ENCODE data around the gene TRAPPC14. TPM values are rescaled to one million over a fixed set of nuclear protein-coding genes. Genes with fewer than 3 reads are reported as not detected.

The TRAPPC14 gene
- total and polyA plus RNA-seq, 9 donors: 5.8 to 13.9 (median 10.8) TPM

DNA sequence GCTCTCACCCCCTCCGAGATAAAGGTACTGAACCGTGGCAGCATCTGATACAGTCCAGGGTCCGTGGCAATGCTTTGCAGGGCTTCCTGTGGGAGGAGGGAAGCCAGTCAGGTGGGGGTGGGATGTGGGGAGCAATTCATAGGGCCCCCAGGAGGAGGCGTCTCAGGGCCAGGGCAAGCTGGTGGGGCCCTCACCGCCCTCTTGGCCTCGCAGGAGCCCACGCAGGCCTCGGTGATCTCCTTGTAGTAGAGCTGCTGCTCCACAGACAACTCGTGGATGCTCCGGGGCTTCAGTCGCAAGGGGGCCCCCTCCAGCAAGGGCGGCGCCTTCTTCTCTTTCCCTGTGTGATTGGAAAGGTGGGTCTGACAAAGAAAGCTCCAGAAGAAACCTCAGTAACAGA is 46.6 kb downstream of the TRAPPC14 start:
- no peak for DNase-seq
- Histone ChIP-seq H3K4me3 (ENCODE audit: low read length) (no peak overlapping the region), H3K4me1 (ENCODE audit: control insufficient read depth, insufficient read depth, low read length) (no peaks in the 10 kb centered on the region), H3K36me3 (ENCODE audit: control insufficient read depth, insufficient read depth, low read length) (peaks cover 69% of the 10 kb centered on the region), H3K27me3 (ENCODE audit: control insufficient read depth, insufficient read depth, low read length) (no peaks in the 10 kb centered on the region), H3K9me3 (replicated peaks; ENCODE audit: control insufficient read depth, low read depth, low read length) (no peaks in the 10 kb centered on the region), H3K27ac (ENCODE audit: low read length) (no peak overlapping the region)
- WGBS (ENCODE audit: insufficient coverage): 89% methylated on average over 5 of the region's 13 CpGs

DNA sequence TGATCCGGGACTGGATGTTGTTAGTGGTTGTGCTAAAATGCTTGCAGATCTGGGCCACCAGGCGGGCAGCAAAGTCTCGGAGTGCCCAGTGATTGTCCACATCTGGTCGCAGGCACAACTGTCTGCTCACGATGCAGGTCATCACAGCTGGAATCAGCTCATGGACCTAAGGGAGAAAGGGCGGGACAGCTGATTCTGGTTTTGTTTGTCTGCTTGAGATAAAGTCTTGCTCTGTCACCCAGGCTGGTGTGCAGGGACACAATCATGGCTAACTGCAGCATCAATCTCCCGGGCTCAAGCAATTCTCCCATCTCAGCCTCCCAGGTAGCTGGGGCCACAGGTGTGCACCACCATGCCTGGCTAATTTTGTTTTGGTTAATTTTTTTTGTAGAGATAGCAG is 47.4 kb downstream of the TRAPPC14 start:
- H3K36me3 ChIP-seq (ENCODE audit: control insufficient read depth, insufficient read depth, low read length): peaks cover 75% of the 10 kb centered on the region
- WGBS (ENCODE audit: insufficient coverage): 87% methylated on average over 6 of the region's 7 CpGs
- H3K4me3 ChIP-seq (ENCODE audit: low read length): no peak overlapping the region
- no peak for DNase-seq
- no peaks in the 10 kb centered on the region for H3K4me1 ChIP-seq (ENCODE audit: control insufficient read depth, insufficient read depth, low read length)
- H3K27ac ChIP-seq (ENCODE audit: low read length): no peak overlapping the region
- H3K27me3 ChIP-seq (ENCODE audit: control insufficient read depth, insufficient read depth, low read length): no peaks in the 10 kb centered on the region
- no peaks in the 10 kb centered on the region for H3K9me3 ChIP-seq (replicated peaks; ENCODE audit: control insufficient read depth, low read depth, low read length)

DNA sequence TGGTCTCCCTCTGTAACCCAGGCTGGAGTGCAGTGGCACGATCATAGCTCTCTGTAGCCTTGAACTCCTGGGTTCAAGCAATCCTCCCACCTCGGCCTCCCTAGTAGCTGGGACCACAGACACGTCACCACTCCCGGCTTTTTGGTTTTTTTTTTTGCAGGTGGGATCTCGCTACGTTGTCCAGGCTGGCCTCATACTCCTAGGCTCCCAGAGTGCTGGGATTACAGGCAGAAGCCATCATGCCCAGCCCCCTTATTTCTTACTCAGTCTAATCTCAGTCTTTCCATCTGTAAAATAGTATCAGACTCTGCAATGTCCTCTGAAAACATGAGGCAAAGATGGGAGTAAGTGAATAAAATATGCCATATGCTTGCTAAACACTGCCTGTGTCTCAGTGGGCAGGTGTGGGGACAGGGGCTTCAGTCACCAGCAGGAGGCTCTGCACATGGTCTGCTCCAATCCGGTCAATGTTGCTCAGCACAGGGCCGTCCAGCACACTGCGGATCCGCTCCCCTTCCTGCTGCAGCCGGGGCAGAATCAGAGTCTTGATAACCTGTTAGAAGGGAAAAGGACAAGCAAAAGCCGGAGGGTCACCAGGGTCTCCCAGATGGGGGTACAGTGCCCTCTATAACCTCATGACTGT is 48.9 kb downstream of the TRAPPC14 start:
- 77% methylated on average over 10 of the region's 12 CpGs for WGBS (ENCODE audit: insufficient coverage)

DNA sequence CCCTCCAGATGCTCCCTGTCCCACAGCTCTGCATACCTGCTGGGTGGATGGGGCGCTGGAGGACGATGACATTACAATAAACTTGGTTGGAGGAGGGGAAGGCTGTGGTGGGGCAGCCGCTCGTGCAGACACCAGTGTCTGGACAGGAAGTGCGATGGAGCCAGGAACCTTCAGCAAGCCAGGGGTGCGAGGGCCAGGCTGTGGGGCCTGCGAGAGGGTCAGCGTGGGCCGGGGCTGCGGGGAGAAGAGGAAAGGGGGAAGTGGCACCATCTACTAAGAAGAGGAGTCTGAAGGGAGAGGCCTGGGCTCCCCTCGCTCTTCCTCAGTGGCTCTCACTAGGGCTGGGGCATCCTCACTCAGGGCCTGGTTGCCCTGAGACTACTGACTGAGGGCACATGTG is 50.6 kb downstream of the TRAPPC14 start:
- Histone ChIP-seq H3K4me3 (ENCODE audit: low read length) (no peak overlapping the region), H3K36me3 (ENCODE audit: control insufficient read depth, insufficient read depth, low read length) (peaks cover 80% of the 10 kb centered on the region), H3K27me3 (ENCODE audit: control insufficient read depth, insufficient read depth, low read length) (no peaks in the 10 kb centered on the region), H3K4me1 (ENCODE audit: control insufficient read depth, insufficient read depth, low read length) (no peaks in the 10 kb centered on the region), H3K9me3 (replicated peaks; ENCODE audit: control insufficient read depth, low read depth, low read length) (no peaks in the 10 kb centered on the region), H3K27ac (ENCODE audit: low read length) (no peak overlapping the region)
- WGBS (ENCODE audit: insufficient coverage): 59% methylated on average over 10 of the region's 11 CpGs
- DNase-seq: no peak

More for the DNA sequence above, 48.9 kb downstream of the TRAPPC14 start:
- H3K27me3 ChIP-seq (ENCODE audit: control insufficient read depth, insufficient read depth, low read length): no peaks in the 10 kb centered on the region
- no peaks in the 10 kb centered on the region for H3K4me1 ChIP-seq (ENCODE audit: control insufficient read depth, insufficient read depth, low read length)
- no peak overlapping the region for H3K27ac ChIP-seq (ENCODE audit: low read length)
- H3K9me3 ChIP-seq (replicated peaks; ENCODE audit: control insufficient read depth, low read depth, low read length): no peaks in the 10 kb centered on the region
- H3K4me3 ChIP-seq (ENCODE audit: low read length): no peak overlapping the region
- DNase-seq: no peak
- peaks cover 81% of the 10 kb centered on the region for H3K36me3 ChIP-seq (ENCODE audit: control insufficient read depth, insufficient read depth, low read length)

DNA sequence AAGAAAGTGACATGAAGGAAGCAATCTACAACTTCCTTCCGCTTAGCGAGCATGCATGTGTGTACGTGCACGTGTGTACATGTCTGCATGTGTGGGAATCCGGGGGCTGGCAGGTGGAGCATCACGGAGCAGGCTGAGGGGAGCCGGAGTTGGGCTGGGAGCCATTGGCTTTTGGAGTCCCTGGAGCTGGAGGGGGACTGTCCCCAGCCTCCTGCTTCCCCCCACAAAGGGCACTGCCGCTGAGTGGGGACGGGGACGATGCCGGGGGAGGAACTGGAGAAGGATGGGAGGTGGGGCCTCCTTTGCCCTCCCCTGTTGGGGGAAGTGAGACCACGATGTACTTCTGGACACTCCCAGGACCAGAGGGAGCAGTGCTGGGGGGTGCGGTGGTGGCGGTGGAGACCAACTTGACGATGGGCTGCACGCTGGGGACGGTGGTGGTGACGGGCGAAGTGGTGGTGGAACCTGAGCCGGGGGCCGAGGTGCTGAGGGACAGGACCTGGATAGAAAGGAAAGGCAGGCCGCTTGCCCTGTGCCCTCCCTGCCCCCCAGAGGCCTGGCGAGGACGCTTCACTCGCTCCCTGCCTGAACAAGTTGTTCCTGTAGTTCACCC is 51.3 kb downstream of the TRAPPC14 start:
- H3K4me3 ChIP-seq (ENCODE audit: low read length): no peak overlapping the region
- no peak overlapping the region for H3K27ac ChIP-seq (ENCODE audit: low read length)
- no peaks in the 10 kb centered on the region for H3K27me3 ChIP-seq (ENCODE audit: control insufficient read depth, insufficient read depth, low read length)
- 72% methylated on average over 23 of the region's 25 CpGs for WGBS (ENCODE audit: insufficient coverage)
- H3K36me3 ChIP-seq (ENCODE audit: control insufficient read depth, insufficient read depth, low read length): peaks cover 74% of the 10 kb centered on the region
- no peaks in the 10 kb centered on the region for H3K9me3 ChIP-seq (replicated peaks; ENCODE audit: control insufficient read depth, low read depth, low read length)
- no peak for DNase-seq
- peaks cover 3% of the 10 kb centered on the region for H3K4me1 ChIP-seq (ENCODE audit: control insufficient read depth, insufficient read depth, low read length)

DNA sequence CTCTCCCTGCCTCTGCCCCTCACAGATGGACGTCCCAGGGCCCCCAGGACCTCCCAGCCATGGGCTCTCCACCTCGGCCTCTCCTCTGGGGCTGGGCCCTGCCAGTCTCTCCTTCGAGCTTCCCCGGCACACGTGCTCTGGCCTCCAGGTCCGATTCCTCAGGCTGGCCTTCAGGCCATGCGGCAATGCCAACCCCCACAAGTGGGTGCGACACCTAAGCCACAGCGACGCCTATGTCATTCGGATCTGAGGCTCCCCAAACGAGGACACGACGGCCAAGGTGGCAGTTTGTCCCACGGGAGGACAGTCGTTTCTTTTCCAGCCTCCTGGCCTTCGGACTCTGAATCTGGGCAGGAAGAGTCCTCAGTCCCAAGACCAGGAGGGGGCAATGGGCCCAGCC is 51.9 kb downstream of the TRAPPC14 start:
- Histone ChIP-seq H3K36me3 (ENCODE audit: control insufficient read depth, insufficient read depth, low read length) (peaks cover 68% of the 10 kb centered on the region), H3K27me3 (ENCODE audit: control insufficient read depth, insufficient read depth, low read length) (no peaks in the 10 kb centered on the region), H3K27ac (ENCODE audit: low read length) (no peak overlapping the region), H3K4me3 (ENCODE audit: low read length) (no peak overlapping the region), H3K9me3 (replicated peaks; ENCODE audit: control insufficient read depth, low read depth, low read length) (no peaks in the 10 kb centered on the region), H3K4me1 (ENCODE audit: control insufficient read depth, insufficient read depth, low read length) (peaks cover 7% of the 10 kb centered on the region)
- DNase-seq: no peak
- 77% methylated on average over 15 of the region's 17 CpGs for WGBS (ENCODE audit: insufficient coverage)

DNA sequence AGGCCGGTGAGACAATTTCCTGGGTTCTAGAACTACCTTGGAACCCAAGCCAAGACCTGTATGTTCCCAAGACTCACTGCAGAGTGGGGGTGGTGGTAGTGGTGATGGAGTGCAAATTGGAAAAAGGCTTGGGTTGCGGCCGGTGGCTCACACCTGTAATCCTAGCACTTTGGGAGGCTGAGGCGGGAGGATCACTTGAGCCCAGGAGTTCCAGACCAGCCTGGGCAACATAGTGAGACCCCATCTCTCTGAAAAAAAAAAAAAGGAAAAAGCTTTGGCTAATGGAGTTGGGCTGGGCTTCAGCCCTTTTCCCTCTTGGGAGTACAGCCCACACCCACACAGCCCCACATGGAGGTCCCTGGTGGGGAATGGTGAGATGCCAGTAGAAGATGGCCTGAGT is 53.0 kb downstream of the TRAPPC14 start:
- WGBS (ENCODE audit: insufficient coverage): 95% methylated on average over 3 of the region's 4 CpGs
- Histone ChIP-seq H3K9me3 (replicated peaks; ENCODE audit: control insufficient read depth, low read depth, low read length) (no peaks in the 10 kb centered on the region), H3K36me3 (ENCODE audit: control insufficient read depth, insufficient read depth, low read length) (peaks cover 59% of the 10 kb centered on the region)

More for the DNA sequence above, 53.0 kb downstream of the TRAPPC14 start:
- peaks cover 10% of the 10 kb centered on the region for H3K4me1 ChIP-seq (ENCODE audit: control insufficient read depth, insufficient read depth, low read length)
- no peak for DNase-seq
- no peak overlapping the region for H3K27ac ChIP-seq (ENCODE audit: low read length)
- H3K27me3 ChIP-seq (ENCODE audit: control insufficient read depth, insufficient read depth, low read length): no peaks in the 10 kb centered on the region
- H3K4me3 ChIP-seq (ENCODE audit: low read length): no peak overlapping the region

Other genes starting within 250 kb of the TRAPPC14 start
- 16.5 TPM for gene TRIM4, start 239.2 kb downstream of the TRAPPC14 start, total RNA-seq
- 10 to 100 TPM; 14.6 to 21.5 (median 17.0) TPM for gene TRIM4, start 239.2 kb downstream of the TRAPPC14 start, polyA plus RNA-seq (ENCODE audit: insufficient read depth in 1 of 8, insufficient read length in 8 of 8, low replicate concordance in 1 of 8)
- gene GJC3, start 229.1 kb downstream of the TRAPPC14 start, total RNA-seq: 0.53 TPM
- gene GJC3, start 229.1 kb downstream of the TRAPPC14 start, polyA plus RNA-seq (ENCODE audit: insufficient read depth in 1 of 8, insufficient read length in 8 of 8, low replicate concordance in 1 of 8): under 1 TPM; 0.28 to 0.62 (median 0.39) TPM
- 0.75 TPM for gene AZGP1, start 182.7 kb downstream of the TRAPPC14 start, total RNA-seq
- 1 to 10 TPM in 4 of 8 donors, under 1 TPM in 4; 0.31 to 3.2 (median 0.94) TPM for gene AZGP1, start 182.7 kb downstream of the TRAPPC14 start, polyA plus RNA-seq (ENCODE audit: insufficient read depth in 1 of 8, insufficient read length in 8 of 8, low replicate concordance in 1 of 8)
- 48.2 TPM for gene ZKSCAN1, start 143.1 kb downstream of the TRAPPC14 start, total RNA-seq
- gene ZKSCAN1, start 143.1 kb downstream of the TRAPPC14 start, polyA plus RNA-seq (ENCODE audit: insufficient read depth in 1 of 8, insufficient read length in 8 of 8, low replicate concordance in 1 of 8): 10 to 100 TPM; 20.6 to 37.3 (median 26.9) TPM
- 15.8 TPM for gene ZSCAN21, start 108.9 kb downstream of the TRAPPC14 start, total RNA-seq
- 10 to 100 TPM; 12.3 to 14.8 (median 13.4) TPM for gene ZSCAN21, start 108.9 kb downstream of the TRAPPC14 start, polyA plus RNA-seq (ENCODE audit: insufficient read depth in 1 of 8, insufficient read length in 8 of 8, low replicate concordance in 1 of 8)
- gene ZNF3, start 77.0 kb downstream of the TRAPPC14 start, total RNA-seq: 31.8 TPM
- gene ZNF3, start 77.0 kb downstream of the TRAPPC14 start, polyA plus RNA-seq (ENCODE audit: insufficient read depth in 1 of 8, insufficient read length in 8 of 8, low replicate concordance in 1 of 8): 10 to 100 TPM; 22.5 to 29.7 (median 25.1) TPM
- 42.3 TPM for gene COPS6, start 69.8 kb downstream of the TRAPPC14 start, total RNA-seq
- 100 to 1,000 TPM in 1 of 8 donors, 10 to 100 TPM in 7; 88.3 to 100 (median 94.1) TPM for gene COPS6, start 69.8 kb downstream of the TRAPPC14 start, polyA plus RNA-seq (ENCODE audit: insufficient read depth in 1 of 8, insufficient read length in 8 of 8, low replicate concordance in 1 of 8)
- gene MCM7, start 57.3 kb downstream of the TRAPPC14 start, total RNA-seq: 57.7 TPM
- 10 to 100 TPM; 69.2 to 88.7 (median 81.0) TPM for gene MCM7, start 57.3 kb downstream of the TRAPPC14 start, polyA plus RNA-seq (ENCODE audit: insufficient read depth in 1 of 8, insufficient read length in 8 of 8, low replicate concordance in 1 of 8)
- gene AP4M1, start 57.1 kb downstream of the TRAPPC14 start, total RNA-seq: 15.8 TPM
- gene AP4M1, start 57.1 kb downstream of the TRAPPC14 start, polyA plus RNA-seq (ENCODE audit: insufficient read depth in 1 of 8, insufficient read length in 8 of 8, low replicate concordance in 1 of 8): 10 to 100 TPM; 20.4 to 29.5 (median 23.3) TPM
- 14.1 TPM for gene TAF6, start 39.4 kb downstream of the TRAPPC14 start, total RNA-seq
- 10 to 100 TPM; 31.6 to 41.0 (median 35.0) TPM for gene TAF6, start 39.4 kb downstream of the TRAPPC14 start, polyA plus RNA-seq (ENCODE audit: insufficient read depth in 1 of 8, insufficient read length in 8 of 8, low replicate concordance in 1 of 8)
- 50.2 TPM for gene CNPY4, start 39.1 kb downstream of the TRAPPC14 start, total RNA-seq
- gene CNPY4, start 39.1 kb downstream of the TRAPPC14 start, polyA plus RNA-seq (ENCODE audit: insufficient read depth in 1 of 8, insufficient read length in 8 of 8, low replicate concordance in 1 of 8): 10 to 100 TPM; 31.0 to 56.4 (median 42.6) TPM
- gene MBLAC1, start 31.8 kb downstream of the TRAPPC14 start, total RNA-seq: 2.3 TPM
- 1 to 10 TPM; 1.2 to 2.2 (median 1.4) TPM for gene MBLAC1, start 31.8 kb downstream of the TRAPPC14 start, polyA plus RNA-seq (ENCODE audit: insufficient read depth in 1 of 8, insufficient read length in 8 of 8, low replicate concordance in 1 of 8)
- 97.1 TPM for gene LAMTOR4, start 9.8 kb downstream of the TRAPPC14 start, total RNA-seq
- 10 to 100 TPM; 65.0 to 84.3 (median 72.8) TPM for gene LAMTOR4, start 9.8 kb downstream of the TRAPPC14 start, polyA plus RNA-seq (ENCODE audit: insufficient read depth in 1 of 8, insufficient read length in 8 of 8, low replicate concordance in 1 of 8)
- 4.3 TPM for gene GAL3ST4, start 9.9 kb upstream of the TRAPPC14 start, total RNA-seq
- gene GAL3ST4, start 9.9 kb upstream of the TRAPPC14 start, polyA plus RNA-seq (ENCODE audit: insufficient read depth in 1 of 8, insufficient read length in 8 of 8, low replicate concordance in 1 of 8): 10 to 100 TPM in 7 of 8 donors, 1 to 10 TPM in 1; 8.9 to 18.7 (median 12.1) TPM
- gene GPC2, start 18.7 kb upstream of the TRAPPC14 start, total RNA-seq: 3.9 TPM
- gene GPC2, start 18.7 kb upstream of the TRAPPC14 start, polyA plus RNA-seq (ENCODE audit: insufficient read depth in 1 of 8, insufficient read length in 8 of 8, low replicate concordance in 1 of 8): 10 to 100 TPM in 2 of 8 donors, 1 to 10 TPM in 6; 5.9 to 11.2 (median 8.4) TPM
- 1.6 TPM for gene STAG3, start 19.2 kb upstream of the TRAPPC14 start, total RNA-seq
- gene STAG3, start 19.2 kb upstream of the TRAPPC14 start, polyA plus RNA-seq (ENCODE audit: insufficient read depth in 1 of 8, insufficient read length in 8 of 8, low replicate concordance in 1 of 8): 10 to 100 TPM in 5 of 8 donors, 1 to 10 TPM in 3; 9.0 to 20.2 (median 13.2) TPM
- 0.13 TPM for gene PVRIG, start 61.2 kb upstream of the TRAPPC14 start, total RNA-seq
- 1 to 10 TPM; 1.5 to 7.6 (median 3.6) TPM for gene PVRIG, start 61.2 kb upstream of the TRAPPC14 start, polyA plus RNA-seq (ENCODE audit: insufficient read depth in 1 of 8, insufficient read length in 8 of 8, low replicate concordance in 1 of 8)
- not detected for gene SPDYE3, start 149.0 kb upstream of the TRAPPC14 start, total RNA-seq
- 1 to 10 TPM; 4.0 to 6.2 (median 5.3) TPM for gene SPDYE3, start 149.0 kb upstream of the TRAPPC14 start, polyA plus RNA-seq (ENCODE audit: insufficient read depth in 1 of 8, insufficient read length in 8 of 8, low replicate concordance in 1 of 8)
- 13.9 TPM for gene PILRB, start 199.4 kb upstream of the TRAPPC14 start, total RNA-seq
- 10 to 100 TPM; 11.4 to 39.8 (median 18.0) TPM for gene PILRB, start 199.4 kb upstream of the TRAPPC14 start, polyA plus RNA-seq (ENCODE audit: insufficient read depth in 1 of 8, insufficient read length in 8 of 8, low replicate concordance in 1 of 8)
- 1.3 TPM for gene PILRA, start 214.8 kb upstream of the TRAPPC14 start, total RNA-seq
- 1 to 10 TPM; 1.7 to 6.1 (median 2.3) TPM for gene PILRA, start 214.8 kb upstream of the TRAPPC14 start, polyA plus RNA-seq (ENCODE audit: insufficient read depth in 1 of 8, insufficient read length in 8 of 8, low replicate concordance in 1 of 8)

Data from muscle of leg (tissue), 11 donors.